MCF 10A (cell line): ENCODE measurements around the gene PGLYRP2. TPM values are rescaled to one million over a fixed set of nuclear protein-coding genes. Genes with fewer than 3 reads are reported as not detected.

Experiments
- BruUV-seq: library from RNA; stranded (reverse); fragments of 400-500 nt; replicated peaks from 2 replicates; lab custom pipeline; 2021; lab: Mats Ljungman, UMichigan
- CTCF ChIA-PET: fragments of 300-600 bp; sonication (Branson Sonifier 250); formaldehyde crosslinking; extraction: SDS; loops from one replicate; lab custom pipeline; 2021; ENCODE audit warnings: antibody characterized with exemption, inconsistent platforms; lab: Yijun Ruan, JAX
- POLR2A ChIA-PET: fragments of 300-600, 350-650 bp; sonication (Branson Sonifier 250); formaldehyde crosslinking; extraction: SDS; loops from one replicate; lab custom pipeline; 2020; ENCODE audit warnings: antibody characterized with exemption, inconsistent platforms; lab: Yijun Ruan, JAX
- DNase-seq: peaks from one replicate; pipeline ENCODE4 v3.0.0-alpha.2; 2018; ENCODE audit not compliant: unreplicated experiment
- H3K27ac Mint-ChIP-seq: one replicate; pipeline ENCODE4 v1.8.0; 2022; ENCODE audit warnings: mild to moderate bottlenecking, low read depth, mixed read lengths; ENCODE audit not compliant: unreplicated experiment
- H3K27me3 Mint-ChIP-seq: one replicate; pipeline ENCODE4 v1.8.0; 2022; ENCODE audit warnings: mixed read lengths; ENCODE audit not compliant: insufficient read depth, unreplicated experiment
- H3K36me3 Mint-ChIP-seq: one replicate; pipeline ENCODE4 v1.8.0; 2022; ENCODE audit warnings: mild to moderate bottlenecking, moderate library complexity, mixed read lengths; ENCODE audit not compliant: insufficient read depth, unreplicated experiment
- H3K4me1 Mint-ChIP-seq: one replicate; pipeline ENCODE4 v1.8.0; 2022; ENCODE audit warnings: mixed read lengths; ENCODE audit not compliant: insufficient read depth, unreplicated experiment
- H3K4me3 Mint-ChIP-seq: one replicate; pipeline ENCODE4 v1.8.0; 2022; ENCODE audit warnings: mild to moderate bottlenecking, moderate library complexity, mixed read lengths; ENCODE audit not compliant: unreplicated experiment
- H3K9me3 Mint-ChIP-seq: one replicate; pipeline ENCODE4 v1.8.0; 2022; ENCODE audit warnings: mixed read lengths; ENCODE audit not compliant: unreplicated experiment
- intact Hi-C: fragments of 100-400 bp; cut with micrococcal nuclease; formaldehyde crosslinking; loops from 2 replicates; pipeline ENCODE4 v1.14.1; 2022
- total RNA-seq: library from RNA; stranded (reverse); gene quantifications from 2 replicates; pipeline ENCODE4 v1.2.3, GENCODE V29; 2022
- TF ChIP-seq, protein P1 (sequence below): fragments of 200-600 bp; IDR thresholded peaks from one replicate; pipeline ENCODE4 v1.8.0; 2022; ENCODE audit warnings: antibody characterized with exemption, mild to moderate bottlenecking; ENCODE audit not compliant: unreplicated experiment

Gene PGLYRP2
- total RNA-seq, 1 experiment from 2014 or later, result not detected

DNA sequence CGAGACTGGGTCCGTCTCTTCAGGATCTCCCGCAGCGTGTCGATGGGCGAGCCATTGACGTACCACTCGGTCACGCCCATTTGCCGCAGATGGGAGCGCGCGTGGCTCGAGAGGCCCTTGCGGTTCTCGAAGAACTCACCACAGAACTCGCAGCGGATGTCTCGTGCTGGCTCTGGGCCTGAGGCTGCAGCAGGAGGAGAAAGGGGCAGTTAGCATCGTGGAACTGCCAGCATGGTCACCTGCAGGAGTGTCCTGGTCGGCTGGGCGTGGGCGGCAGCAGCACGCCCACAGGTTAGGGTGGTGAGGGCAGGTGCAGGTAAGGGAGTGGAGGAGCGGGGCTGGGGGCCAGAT, 52.0 kb downstream of the PGLYRP2 start:
- CTCF ChIA-PET, result no interaction called here
- DNase-seq, result no peak

DNA sequence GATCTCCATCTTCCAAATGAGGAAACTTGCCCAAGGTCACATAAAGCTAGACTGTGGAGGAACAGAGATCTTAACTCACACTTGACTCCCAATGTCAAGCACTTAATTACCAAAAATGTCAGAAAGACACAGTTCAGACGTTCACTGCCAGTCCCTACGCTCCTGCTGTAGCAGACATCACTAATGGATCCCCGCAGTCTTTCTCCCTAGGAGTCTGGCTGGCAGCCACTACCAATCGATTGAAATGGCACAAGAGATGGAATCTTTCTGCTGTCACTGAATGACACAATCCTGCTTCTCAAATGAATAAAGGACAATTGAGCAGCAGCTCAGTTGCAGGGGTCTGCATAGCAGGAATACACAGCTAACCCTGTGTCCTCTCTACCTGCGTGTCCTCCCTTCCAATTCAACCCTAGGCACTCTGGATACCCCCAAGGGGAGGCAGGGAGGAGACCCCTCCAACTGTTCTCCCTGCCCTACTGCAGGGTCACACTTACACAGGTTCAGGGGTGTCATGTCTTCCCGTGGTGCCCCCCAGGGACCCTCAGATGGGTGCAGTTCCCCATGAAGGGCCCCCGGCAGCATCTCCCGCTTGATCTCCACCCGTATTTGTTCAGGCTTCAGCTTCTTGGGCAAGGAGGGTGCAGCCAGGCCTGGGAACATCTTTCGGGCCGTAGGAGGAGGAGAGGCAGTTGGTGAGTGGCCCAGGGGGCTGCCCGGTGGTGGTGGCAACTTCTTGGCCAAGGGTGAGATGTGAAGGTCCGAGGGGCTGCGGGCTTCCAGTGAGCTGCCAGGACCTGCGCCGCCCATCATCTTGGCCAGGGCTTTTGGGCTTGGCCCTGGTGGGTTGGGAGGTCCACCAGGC, 52.6 kb downstream of the PGLYRP2 start:
- intact Hi-C loops, result no loop called here
- no peaks in the 10 kb centered on the region for H3K9me3 Mint-ChIP-seq
- CTCF ChIA-PET, result interaction anchor here (0.6 kb wide), 2 partner anchors 10 to 221 kb away, joined by 4 read pairs; no protein-coding TSS in a partner anchor
- no TSS peak for BruUV-seq
- H3K27ac Mint-ChIP-seq, result no peak overlapping the region
- POLR2A ChIA-PET, result no interaction called here
- DNase-seq, result no peak
- H3K27me3 Mint-ChIP-seq, result no peaks in the 10 kb centered on the region
- TF ChIP-seq, protein P1, sequence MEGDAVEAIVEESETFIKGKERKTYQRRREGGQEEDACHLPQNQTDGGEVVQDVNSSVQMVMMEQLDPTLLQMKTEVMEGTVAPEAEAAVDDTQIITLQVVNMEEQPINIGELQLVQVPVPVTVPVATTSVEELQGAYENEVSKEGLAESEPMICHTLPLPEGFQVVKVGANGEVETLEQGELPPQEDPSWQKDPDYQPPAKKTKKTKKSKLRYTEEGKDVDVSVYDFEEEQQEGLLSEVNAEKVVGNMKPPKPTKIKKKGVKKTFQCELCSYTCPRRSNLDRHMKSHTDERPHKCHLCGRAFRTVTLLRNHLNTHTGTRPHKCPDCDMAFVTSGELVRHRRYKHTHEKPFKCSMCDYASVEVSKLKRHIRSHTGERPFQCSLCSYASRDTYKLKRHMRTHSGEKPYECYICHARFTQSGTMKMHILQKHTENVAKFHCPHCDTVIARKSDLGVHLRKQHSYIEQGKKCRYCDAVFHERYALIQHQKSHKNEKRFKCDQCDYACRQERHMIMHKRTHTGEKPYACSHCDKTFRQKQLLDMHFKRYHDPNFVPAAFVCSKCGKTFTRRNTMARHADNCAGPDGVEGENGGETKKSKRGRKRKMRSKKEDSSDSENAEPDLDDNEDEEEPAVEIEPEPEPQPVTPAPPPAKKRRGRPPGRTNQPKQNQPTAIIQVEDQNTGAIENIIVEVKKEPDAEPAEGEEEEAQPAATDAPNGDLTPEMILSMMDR, result no peak
- H3K36me3 Mint-ChIP-seq, result peaks cover 49% of the 10 kb centered on the region
- H3K4me3 Mint-ChIP-seq, result no peak overlapping the region
- H3K4me1 Mint-ChIP-seq, result peaks cover 13% of the 10 kb centered on the region

More for the DNA sequence above, 52.0 kb downstream of the PGLYRP2 start:
- peaks cover 14% of the 10 kb centered on the region for H3K4me1 Mint-ChIP-seq
- no peaks in the 10 kb centered on the region for H3K27me3 Mint-ChIP-seq
- peaks cover 48% of the 10 kb centered on the region for H3K36me3 Mint-ChIP-seq
- H3K27ac Mint-ChIP-seq, result no peak overlapping the region
- intact Hi-C loops, result no loop called here
- no TSS peak for BruUV-seq
- POLR2A ChIA-PET, result no interaction called here
- TF ChIP-seq, protein P1, result no peak
- no peak overlapping the region for H3K4me3 Mint-ChIP-seq
- H3K9me3 Mint-ChIP-seq, result no peaks in the 10 kb centered on the region

DNA sequence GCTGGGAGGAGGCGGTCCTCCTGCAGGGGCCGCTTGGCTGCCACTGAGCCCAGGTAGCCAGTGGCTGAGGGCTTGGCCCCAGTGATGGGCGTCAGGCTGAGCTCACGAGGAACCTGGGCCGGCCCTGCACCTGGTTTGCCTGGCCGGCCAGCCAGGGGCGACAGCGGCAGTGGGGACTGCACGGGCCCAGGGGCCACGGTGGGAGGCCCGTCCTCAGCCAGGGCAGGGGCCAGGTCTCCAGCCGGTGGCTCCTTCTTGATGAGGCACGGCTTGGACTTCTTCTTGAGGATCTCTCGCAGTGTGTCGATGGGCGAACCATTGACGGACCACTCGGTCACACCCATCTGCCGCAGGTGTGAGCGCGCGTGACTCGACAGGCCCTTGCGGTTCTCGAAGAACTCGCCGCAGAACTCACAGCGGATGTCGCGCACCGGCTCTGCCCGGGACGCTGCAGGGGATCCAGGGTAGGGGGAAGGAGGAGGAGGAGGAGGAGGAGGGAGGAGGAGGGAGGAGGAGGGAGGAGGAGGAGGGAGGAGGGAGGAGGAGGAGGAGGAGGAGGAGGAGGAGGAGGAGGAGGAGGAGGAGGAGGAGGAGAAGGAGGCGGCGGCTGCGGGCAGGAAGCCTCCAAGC, 53.9 kb downstream of the PGLYRP2 start:
- H3K36me3 Mint-ChIP-seq, result peaks cover 53% of the 10 kb centered on the region
- no peaks in the 10 kb centered on the region for H3K9me3 Mint-ChIP-seq
- intact Hi-C loops, result no loop called here
- no peaks in the 10 kb centered on the region for H3K27me3 Mint-ChIP-seq
- no TSS peak for BruUV-seq
- CTCF ChIA-PET, result interaction anchor here (0.6 to 0.8 kb wide), 2 partner anchors 130 to 576 kb away, joined by 3 to 4 read pairs; no protein-coding TSS in a partner anchor
- TF ChIP-seq, protein P1, result no peak
- POLR2A ChIA-PET, result no interaction called here
- H3K4me3 Mint-ChIP-seq, result no peak overlapping the region
- peaks cover 3% of the 10 kb centered on the region for H3K4me1 Mint-ChIP-seq
- H3K27ac Mint-ChIP-seq, result no peak overlapping the region
- DNase-seq, result no peak

DNA sequence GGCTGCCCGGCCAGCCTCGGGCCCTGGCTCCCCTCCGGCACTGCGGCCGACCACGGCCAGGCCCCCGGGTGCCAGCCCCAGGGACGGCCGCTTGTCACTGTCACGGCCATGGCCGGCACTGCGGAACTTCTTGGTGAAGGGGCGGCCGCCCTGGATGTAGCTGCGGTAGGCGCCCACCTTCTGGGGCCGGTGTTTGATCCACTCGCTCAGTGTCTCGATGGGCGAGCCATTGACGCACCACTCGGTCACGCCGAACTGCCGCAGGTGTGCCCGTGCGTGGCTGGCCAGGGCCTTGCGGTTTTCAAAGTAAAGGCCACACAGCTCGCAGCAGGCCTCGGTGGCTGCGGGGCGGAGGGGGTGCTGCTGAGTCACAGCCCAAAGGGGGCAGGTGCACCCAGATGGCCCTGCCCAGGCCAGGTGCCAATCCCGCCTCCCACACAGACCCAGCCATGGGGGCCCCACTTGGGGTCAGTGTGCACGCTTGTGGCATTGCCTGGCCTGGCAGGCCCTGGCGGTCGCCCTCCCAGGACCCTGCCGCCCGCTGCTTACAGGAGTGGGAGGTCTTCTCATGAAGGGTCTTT, 54.5 kb downstream of the PGLYRP2 start:
- POLR2A ChIA-PET, result no interaction called here
- no peak overlapping the region for H3K4me3 Mint-ChIP-seq
- peaks cover 55% of the 10 kb centered on the region for H3K36me3 Mint-ChIP-seq
- no peak for DNase-seq
- H3K9me3 Mint-ChIP-seq, result no peaks in the 10 kb centered on the region
- H3K27me3 Mint-ChIP-seq, result no peaks in the 10 kb centered on the region
- H3K4me1 Mint-ChIP-seq, result peaks cover 2% of the 10 kb centered on the region
- BruUV-seq, result no TSS peak
- intact Hi-C loops, result no loop called here
- no peak overlapping the region for H3K27ac Mint-ChIP-seq
- CTCF ChIA-PET, result no interaction called here
- TF ChIP-seq, protein P1, result no peak
